GM12878 (cell line): ENCODE measurements around the gene TPBGL. TPM values are rescaled to one million over a fixed set of nuclear protein-coding genes. Genes with fewer than 3 reads are reported as not detected.

ENCODE experiments used
- ATF7 ChIP-seq: fragments of 450-650 bp; IDR thresholded peaks from 2 replicates; pipeline ENCODE4 v1.6.1; 2016; ENCODE audit warnings: low read depth, mild to moderate bottlenecking
- E2F4 ChIP-seq: IDR thresholded peaks from 2 replicates; pipeline ENCODE4 v1.6.1; 2012; ENCODE audit warnings: low read depth, low read length, improper control_type of control experiment
- E2F8 ChIP-seq: fragments of 450-650 bp; IDR thresholded peaks from 2 replicates; pipeline ENCODE4 v1.6.1; 2018; ENCODE audit warnings: mild to moderate bottlenecking, low read depth, moderate library complexity; ENCODE audit not compliant: partially characterized antibody
- MAX ChIP-seq: IDR thresholded peaks from 2 replicates; pipeline ENCODE4 v1.6.1; 2012; ENCODE audit warnings: low read depth, low read length, improper control_type of control experiment
- MLLT1 ChIP-seq: fragments of 450-650 bp; IDR thresholded peaks from 2 replicates; pipeline ENCODE4 v1.6.1; 2016; ENCODE audit warnings: mild to moderate bottlenecking
- polyA plus RNA-seq, 11 experiments: library from polyadenylated mRNA; depleted of rRNA in 4 of 11; unstranded in 6 of 11; stranded (reverse) in 5 of 11; fragments of >200 nt; fragmentation: Nextera tagmentation in 4 of 11; fragmentation: Illumina TruSeq in 1 of 11; extraction: Ambion mirVana in 4 of 11; extraction: Trizol in 1 of 11; gene quantifications; 1 replicate in 1 of 11; 2 replicates in 10 of 11; pipeline versions ENCODE4 v1.2.1 to v1.2.3, GENCODE V29; 2011 to 2016; ENCODE audit warnings: inconsistent platforms in 2 of 11, missing spikeins in 2 of 11, low read depth in 1 of 11
- total RNA-seq, 4 experiments: library from RNA; depleted of rRNA in 3 of 4; stranded (reverse); fragments of >200 nt in 3 of 4; fragmentation: Illumina TruSeq in 1 of 4; extraction: Trizol in 1 of 4; gene quantifications; 2 replicates each; pipeline versions ENCODE4 v1.2.1 to v1.2.3, GENCODE V29; 2013 to 2021

Gene TPBGL
- total and polyA plus RNA-seq, 10 of the 15 experiments (the other 5 are each of a cell fraction or from before 2014, with no cell fraction given): not detected

GRCh38 chr11:75241036-75241905 is 697 bp downstream of the TPBGL start (continued):
- TF ChIP-seq MAX (peak; percentile 29; the same call in 1 of the 2 replicates), E2F8 (no peak), MLLT1 (no peak), ATF7 (no peak), E2F4 (no peak)
- TF ChIP-seq, all 136 proteins: peak for 18
